Measurements from ENCODE around the gene TECTA.
"Not testable (repeated sequence)": the region's sequence is repeated elsewhere in the genome, so short reads cannot be mapped to it uniquely, and the experiment has no call there.

TECTA gene

GRCh38 chr11:121226415-121227263, 125.6 kb downstream of the TECTA start:
- DNase-seq (ENCODE audit: low spot score) = no peak
- FAIRE-seq = no peak

- no peak for FAIRE-seq
These were observed 127.8 kb downstream of the TECTA start for GRCh38 chr11:121228851-121229250.

DNA sequence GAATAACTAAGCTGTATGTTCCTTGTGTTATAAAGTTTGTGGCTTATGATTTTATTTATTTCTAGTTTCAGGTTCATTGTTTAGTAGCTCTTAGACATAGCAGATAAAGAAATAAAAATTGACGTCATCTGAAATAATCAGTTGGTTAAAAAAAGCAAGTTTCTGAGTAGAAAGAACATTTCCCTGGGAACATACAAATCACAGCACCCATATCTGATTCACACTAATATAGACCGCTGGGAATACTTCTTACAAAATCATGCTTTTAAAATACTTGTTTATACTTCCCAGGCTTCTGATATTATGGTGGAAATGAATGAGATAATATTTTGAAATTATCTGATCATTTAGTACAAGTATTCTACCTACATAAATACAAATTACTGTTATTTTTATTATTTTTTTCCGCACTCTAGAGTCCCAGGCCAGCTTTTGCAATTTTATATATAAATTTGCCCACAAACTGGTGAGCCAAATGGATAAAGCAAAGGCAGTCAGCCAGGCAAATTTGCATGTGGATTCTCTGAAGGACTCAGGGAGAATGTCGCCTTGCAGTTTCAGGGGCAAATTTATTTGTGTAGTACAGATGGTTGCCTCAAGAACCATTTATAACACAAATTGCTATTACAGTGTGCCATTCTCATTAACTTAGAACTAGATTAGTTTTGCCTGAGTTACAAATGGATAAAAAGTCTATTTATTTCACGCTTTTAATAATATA, 128.6 kb downstream of the TECTA start:
- DNase-seq (ENCODE audit: low spot score) (no peak), FAIRE-seq (no peak)

More at GRCh38 chr11:121228851-121229250, 127.8 kb downstream of the TECTA start:
- DNase-seq (ENCODE audit: low spot score) = no peak

DNA sequence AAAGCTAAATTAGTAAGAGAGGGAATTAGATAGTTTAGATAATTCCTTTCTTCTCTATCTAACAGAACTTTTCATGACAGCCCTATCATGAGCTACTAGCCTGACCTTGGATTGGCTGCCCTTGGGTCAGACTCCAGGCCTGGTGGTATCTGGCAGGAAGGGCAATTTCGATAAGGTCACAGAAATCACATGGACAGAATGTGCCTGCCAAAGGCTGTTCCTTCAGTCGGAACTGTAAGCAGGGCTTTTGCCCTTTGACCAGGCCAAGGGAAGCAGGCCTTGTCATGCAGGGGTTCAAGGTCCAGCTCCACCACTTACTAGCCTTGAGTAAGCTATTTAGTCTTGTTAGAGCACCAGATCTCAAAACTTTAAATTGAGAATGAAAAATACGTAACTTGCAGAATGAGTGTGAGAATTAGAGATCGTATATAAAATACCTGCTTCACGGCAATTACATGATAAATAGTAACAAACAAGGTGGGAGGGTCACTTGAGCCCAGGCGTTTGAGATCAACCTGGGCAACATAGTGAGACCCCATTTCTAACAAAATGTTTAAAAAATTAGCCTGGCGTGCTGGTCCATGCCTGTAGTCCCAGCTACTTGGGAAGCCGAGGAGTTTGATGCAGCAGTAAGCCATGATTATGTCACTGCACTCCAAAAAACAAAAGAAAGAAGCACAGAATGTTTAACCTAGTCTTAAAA, 130.7 kb downstream of the TECTA start:
- FAIRE-seq (no peak), DNase-seq (ENCODE audit: low spot score) (no peak)

GRCh38 chr11:121235057-121235456, 134.0 kb downstream of the TECTA start:
- DNase-seq (ENCODE audit: low spot score) (no peak), FAIRE-seq (no peak)

- DNase-seq (ENCODE audit: low spot score) (peak; percentile 40), FAIRE-seq (no peak)
These were observed 135.3 kb downstream of the TECTA start for GRCh38 chr11:121236115-121237001.

- DNase-seq (ENCODE audit: low spot score); FAIRE-seq: not testable (repeated sequence)
These were observed 136.2 kb downstream of the TECTA start for GRCh38 chr11:121237247-121237646.

DNA sequence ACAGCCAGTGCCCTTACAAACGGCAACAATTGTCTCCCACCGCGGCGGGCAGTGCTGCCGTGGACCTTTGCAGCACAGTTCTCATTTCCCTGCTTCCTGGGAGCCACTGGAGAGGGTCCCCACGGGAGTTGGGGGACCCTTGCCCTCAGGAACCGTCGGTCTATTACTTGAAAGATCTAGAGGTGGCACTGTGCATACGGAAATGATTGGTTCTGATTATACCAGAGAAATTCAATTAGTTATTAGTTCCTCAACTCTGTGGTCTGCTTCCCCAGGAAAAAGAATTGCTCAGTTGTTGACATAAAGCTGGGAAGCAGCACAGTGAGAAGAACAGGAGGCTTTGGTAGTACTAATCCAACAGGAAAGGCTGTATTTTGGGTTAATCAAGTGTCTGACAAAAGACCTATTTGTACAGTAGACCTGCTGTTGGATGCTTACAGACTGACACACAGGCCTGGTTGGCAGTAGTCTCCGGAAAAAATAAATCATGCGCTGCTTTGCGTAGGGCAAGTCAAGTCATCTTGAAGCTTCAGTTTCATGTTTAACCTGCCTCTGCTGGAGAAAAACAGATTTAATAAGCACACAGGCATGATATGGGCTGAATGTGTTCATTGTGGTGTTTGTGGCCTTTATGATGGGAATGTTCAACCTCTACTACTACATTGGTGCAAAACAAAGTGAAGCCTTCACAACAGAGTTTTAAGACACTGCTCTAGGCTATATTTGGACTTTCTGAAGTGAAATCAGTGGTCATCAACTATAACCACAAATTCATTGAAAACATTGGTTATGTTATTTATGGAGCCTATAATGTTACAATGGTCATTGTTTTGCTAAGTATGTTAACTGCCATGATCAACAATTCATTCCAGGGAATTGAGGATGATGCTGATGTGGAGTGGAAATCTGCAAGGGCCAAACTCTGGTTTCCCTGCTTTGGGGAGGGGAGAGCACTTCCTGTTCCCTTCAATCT, 136.9 kb downstream of the TECTA start:
- FAIRE-seq (no peak), DNase-seq (ENCODE audit: low spot score) (no peak)

DNA sequence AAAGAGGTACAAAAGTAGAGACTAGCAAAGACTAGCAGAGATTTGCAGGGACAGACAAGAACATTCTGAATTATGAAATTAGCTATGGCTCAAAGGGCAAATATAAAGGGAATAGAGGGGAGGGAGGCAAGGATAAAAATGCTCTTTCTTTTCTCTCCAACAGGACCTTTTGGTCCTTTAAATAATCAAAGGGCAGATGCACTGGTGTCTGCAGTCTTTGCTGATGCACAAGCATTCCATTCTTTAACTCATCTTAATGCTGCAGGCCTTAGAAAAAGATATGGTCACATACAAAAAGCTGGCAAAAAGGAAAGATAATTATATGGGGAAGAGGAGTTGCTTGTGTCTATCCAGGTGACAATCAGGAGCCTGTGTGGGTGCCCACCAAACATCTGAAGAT, 137.9 kb downstream of the TECTA start:
- FAIRE-seq = no peak

DNA sequence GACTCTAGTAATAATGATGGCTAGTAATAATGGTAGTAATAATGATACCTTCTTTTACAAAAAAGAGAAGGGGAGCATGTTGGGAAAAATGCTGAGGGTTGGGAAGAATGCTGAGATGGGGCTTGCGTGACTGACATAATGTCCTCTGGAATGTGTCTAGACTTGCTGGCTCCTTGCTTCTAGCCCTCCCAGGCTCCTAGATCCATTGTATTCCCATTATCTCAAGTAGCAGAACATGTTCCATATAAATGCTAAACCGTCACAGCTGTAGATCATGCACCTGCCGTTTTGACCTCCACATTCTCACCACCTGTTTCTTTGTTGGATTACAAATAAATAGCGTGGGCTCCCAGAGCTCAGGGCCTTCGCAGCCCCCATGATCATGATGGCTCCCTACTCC, 139.0 kb downstream of the TECTA start:
- FAIRE-seq; DNase-seq (ENCODE audit: low spot score): not testable (repeated sequence)

More for the DNA sequence above, 137.9 kb downstream of the TECTA start:
- DNase-seq (ENCODE audit: low spot score) = no peak

GRCh38 chr11:121240650-121241303, 139.7 kb downstream of the TECTA start:
- DNase-seq (ENCODE audit: low spot score) (no peak), FAIRE-seq (no peak)
